Sigmoid colon (tissue), 4 donors: ENCODE results near the gene COL8A1.

Experiments used
- CTCF ChIP-seq, 4 experiments: fragments of 450-650 bp in 3 of 4; fragments of 200-600 bp in 1 of 4; IDR thresholded peaks; one replicate each; pipeline ENCODE4 v1.5.1; 2016 to 2019; ENCODE audit warnings: antibody characterized with exemption in 4 of 4, mild to moderate bottlenecking in 3 of 4, moderate library complexity in 2 of 4
- POLR2A ChIP-seq, 2 donors: fragments of 450-650 bp; IDR thresholded peaks; one replicate each; pipeline ENCODE4 v1.6.1; 2016; ENCODE audit warnings: antibody characterized with exemption in 2 of 2, mild to moderate bottlenecking in 2 of 2, moderate library complexity in 2 of 2
- POLR2AphosphoS5 ChIP-seq, 4 donors: sonication (generic); formaldehyde crosslinking; IDR thresholded peaks; one replicate each; pipeline ENCODE4 v1.6.1; 2017; ENCODE audit warnings: antibody characterized with exemption in 4 of 4

GRCh38 chr3:99635348-99635747, 3.0 kb upstream of the COL8A1 start:
- no peak for TF ChIP-seq POLR2AphosphoS5 (IDR thresholded peaks at IDR 0.05)
- no peak for TF ChIP-seq CTCF (IDR thresholded peaks at IDR 0.05)
- no peak for TF ChIP-seq POLR2A (IDR thresholded peaks at IDR 0.05)
